Bronchial epithelial cell (primary cell): ENCODE results near the gene KRTAP5-2. TPM values are rescaled to one million over a fixed set of nuclear protein-coding genes. Genes with fewer than 3 reads are reported as not detected.

Experiments used
- DNase-seq: peaks from one replicate; pipeline ENCODE4 v3.0.0-alpha.2; 2010; ENCODE audit warnings: low read depth
- FAIRE-seq: peaks from 2 replicates; lab custom pipeline; 2011; peaks lifted over from hg19 to GRCh38; lab: Jason Lieb, UNC
- H3K27me3 ChIP-seq: 2 replicates; pipeline ENCODE4 v1.5.1; 2011; ENCODE audit warnings: low read length; ENCODE audit not compliant: control insufficient read depth, insufficient read depth
- H3K36me3 ChIP-seq: 2 replicates; pipeline ENCODE4 v1.5.1; 2011; ENCODE audit warnings: low read length; ENCODE audit not compliant: control insufficient read depth, insufficient read depth
- H3K4me3 ChIP-seq: 2 replicates; pipeline ENCODE4 v1.5.1; 2011; ENCODE audit warnings: mild to moderate bottlenecking, low read depth, low read length, control low read depth
- CTCF ChIP-seq: IDR thresholded peaks from 2 replicates; pipeline ENCODE4 v1.5.1; 2011; ENCODE audit warnings: mild to moderate bottlenecking, moderate library complexity, low read length, control low read depth, inconsistent platforms; ENCODE audit not compliant: insufficient read depth, severe bottlenecking
- total RNA-seq: library from RNA; depleted of rRNA; stranded (reverse); fragments of >200 nt; gene quantifications from 2 replicates; pipeline ENCODE4 v1.2.1, GENCODE V29; 2014

KRTAP5-2 gene
- total RNA-seq, 1 donor from 2014 or later: not detected

GRCh38 chr11:1642288-1643145 lies 44.4 kb upstream of the KRTAP5-2 start:
- no peak for FAIRE-seq
- TF ChIP-seq CTCF: no peak
- Histone ChIP-seq H3K27me3 (peaks cover 5% of the 10 kb centered on the region), H3K4me3 (no peak overlapping the region), H3K36me3 (no peaks in the 10 kb centered on the region)
- DNase-seq: no peak

- H3K27me3 ChIP-seq: peaks cover 5% of the 10 kb centered on the region
- no peaks in the 10 kb centered on the region for H3K36me3 ChIP-seq
- DNase-seq (no peak), FAIRE-seq (no peak)
- H3K4me3 ChIP-seq: no peak overlapping the region
- TF ChIP-seq CTCF: no peak
Observed at GRCh38 chr11:1641096-1641495, 43.0 kb upstream of the KRTAP5-2 start.

- TF ChIP-seq CTCF: peak; percentile 89
- Histone ChIP-seq H3K27me3 (peaks cover 5% of the 10 kb centered on the region), H3K36me3 (no peaks in the 10 kb centered on the region), H3K4me3 (no peak overlapping the region)
- FAIRE-seq (no peak), DNase-seq (no peak)
Observed at GRCh38 chr11:1640076-1640946, 42.2 kb upstream of the KRTAP5-2 start.

- Histone ChIP-seq H3K4me3 (no peak overlapping the region), H3K36me3 (no peaks in the 10 kb centered on the region), H3K27me3 (peaks cover 5% of the 10 kb centered on the region)
- FAIRE-seq: no peak
- no peak for TF ChIP-seq CTCF
- no peak for DNase-seq
Observed at GRCh38 chr11:1639666-1640065, 41.6 kb upstream of the KRTAP5-2 start.

- FAIRE-seq: no peak
- H3K27me3 ChIP-seq: peaks cover 5% of the 10 kb centered on the region
Observed at GRCh38 chr11:1639102-1639620, 41.1 kb upstream of the KRTAP5-2 start.

More at GRCh38 chr11:1639102-1639620, 41.1 kb upstream of the KRTAP5-2 start:
- DNase-seq: no peak
- no peaks in the 10 kb centered on the region for H3K36me3 ChIP-seq
- no peak for TF ChIP-seq CTCF
- H3K4me3 ChIP-seq: no peak overlapping the region
